DMS 273 treated with DMSO at 0.1 percent for 48 hours (cell line): Measurements from ENCODE around the gene ARHGEF19.
"Not testable (repeated sequence)": the region's sequence is repeated elsewhere in the genome, so short reads cannot be mapped to it uniquely, and the experiment has no call there.

Source experiments
- DNase-seq: peaks from one replicate; lab custom pipeline; 2025; lab: John Stamatoyannopoulos, UW

Gene ARHGEF19

DNA sequence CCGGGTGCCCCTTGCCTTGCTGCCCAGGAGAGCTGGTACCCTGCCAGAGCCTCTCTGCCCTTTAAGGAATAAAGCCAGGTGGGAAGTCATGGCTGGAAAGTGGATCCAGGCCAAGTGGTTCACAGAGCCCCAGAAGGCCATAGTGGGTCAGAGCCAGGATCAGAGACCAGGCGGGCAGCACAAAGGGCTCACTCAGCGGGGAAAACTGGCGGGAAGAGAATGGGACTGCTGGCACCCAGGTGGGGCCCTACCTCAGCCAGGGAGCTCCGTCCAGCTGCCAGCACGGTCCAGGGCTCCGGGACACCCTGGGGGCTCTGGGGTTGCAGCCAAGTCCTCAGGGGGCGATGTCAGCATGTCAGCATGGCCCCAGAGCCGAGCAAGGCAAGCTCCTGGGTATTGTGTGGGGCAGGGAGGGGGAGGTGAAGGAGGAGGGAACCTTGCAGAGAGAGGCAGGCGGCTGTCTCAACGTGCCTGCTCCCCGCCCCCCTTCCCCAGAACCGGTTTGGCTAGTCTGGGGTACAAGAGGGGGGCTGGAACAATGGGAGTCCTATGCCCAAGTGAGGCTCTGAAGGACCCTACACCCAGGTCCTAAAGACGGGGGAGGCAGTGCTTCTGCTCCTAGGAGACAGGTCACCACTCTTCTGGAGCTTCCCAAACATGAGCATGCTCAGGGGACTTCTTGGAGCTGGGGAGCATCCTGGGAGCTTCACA lies at the start of gene ARHGEF19:
ARHGEF19 (minus strand) TSS at position 402 of the 711 bp plus-strand sequence. CDS start 3,598 bp downstream, outside the sequence.
- no peak for DNase-seq

DNA sequence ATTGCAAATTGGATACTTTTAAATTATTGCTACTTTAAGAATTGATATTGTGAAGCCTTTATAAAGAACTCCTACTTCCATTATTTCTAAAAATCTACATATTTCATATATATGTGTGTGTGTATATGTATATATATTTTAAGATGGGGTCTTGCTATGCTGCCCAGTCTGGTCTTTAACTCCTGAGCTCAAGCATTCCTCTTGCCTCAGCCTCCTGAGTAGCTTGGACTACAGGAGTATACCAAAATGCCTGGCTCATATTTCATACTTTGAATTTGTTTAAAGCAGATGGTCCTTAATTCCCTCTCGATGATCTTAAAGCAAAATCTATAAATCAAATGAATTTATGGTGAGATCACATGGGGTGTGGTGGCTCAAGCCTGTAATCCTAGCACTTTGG lies 49.6 kb upstream of the ARHGEF19 start:
- DNase-seq, result no peak

GRCh38 chr1:16260814-16261213 lies 48.4 kb upstream of the ARHGEF19 start:
- no peak for DNase-seq

DNA sequence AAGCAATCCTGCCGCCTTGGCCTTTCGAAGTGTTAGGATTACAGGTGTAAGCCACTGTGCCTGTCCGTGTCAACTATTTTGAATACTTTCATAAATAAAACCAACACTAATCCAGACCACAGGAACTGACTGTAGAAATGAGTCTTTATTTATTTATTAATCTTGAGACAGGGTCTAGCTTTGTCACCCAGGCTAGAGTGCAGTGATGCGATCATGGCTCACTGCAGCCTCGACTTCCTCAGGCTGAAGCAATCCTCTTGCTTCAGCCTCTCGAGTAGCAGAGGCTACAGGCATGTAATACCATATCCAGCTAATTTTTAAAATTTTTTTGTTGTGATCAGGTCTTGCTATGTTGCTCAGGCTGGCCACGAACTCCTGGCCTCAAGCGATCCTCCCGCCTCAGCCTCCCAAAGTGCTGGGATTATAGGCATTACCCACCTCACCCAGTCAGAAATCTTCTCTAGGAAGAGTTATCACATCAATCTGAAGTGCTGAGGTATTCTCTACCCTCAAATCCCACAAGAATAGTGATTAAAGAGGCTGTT lies 46.2 kb upstream of the ARHGEF19 start:
- no peak for DNase-seq

DNA sequence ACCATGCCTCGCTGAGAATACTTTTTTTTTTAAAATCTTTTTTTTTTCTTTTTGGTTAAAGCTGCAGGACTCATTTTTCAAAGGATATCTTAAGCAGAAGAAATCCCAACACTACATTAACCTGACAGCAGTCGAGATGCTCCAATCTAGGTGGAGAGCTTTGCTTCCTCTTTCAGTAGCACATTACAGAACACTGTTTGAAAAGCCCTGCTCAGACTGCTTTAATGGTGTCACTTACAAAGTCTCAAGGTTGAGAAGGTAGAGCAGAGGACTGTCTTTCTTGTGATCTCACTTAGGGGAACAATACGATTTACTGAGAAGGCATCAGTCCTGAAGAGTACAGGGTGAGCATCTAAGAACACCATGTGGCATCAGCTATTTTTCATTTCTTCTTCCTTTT lies 45.5 kb upstream of the ARHGEF19 start:
- DNase-seq, result no peak

GRCh38 chr1:16257556-16257955 lies 45.1 kb upstream of the ARHGEF19 start:
- DNase-seq, result not testable (repeated sequence)

DNA sequence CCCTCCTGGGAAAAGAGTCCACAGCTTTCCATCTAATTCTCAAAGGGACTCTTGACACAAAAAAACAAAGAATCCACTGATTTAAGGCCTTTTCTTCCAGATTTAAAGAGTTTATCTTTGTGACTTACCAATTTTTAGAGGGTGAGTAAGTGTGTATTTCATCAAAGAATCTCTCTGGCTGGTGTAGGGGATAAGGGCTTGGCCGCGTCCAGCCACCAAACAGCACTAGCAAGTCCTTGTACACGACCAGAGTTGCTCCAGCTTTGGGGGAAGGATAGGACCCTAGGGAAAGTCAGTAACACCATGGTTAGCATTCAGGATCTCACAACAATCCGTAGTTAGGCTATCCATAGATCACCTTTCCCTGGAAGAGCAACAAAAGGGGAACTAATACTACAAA lies 44.0 kb upstream of the ARHGEF19 start:
- DNase-seq, result no peak

- no peak for DNase-seq
These were observed 41.9 kb upstream of the ARHGEF19 start for GRCh38 chr1:16254263-16254928.

- DNase-seq, result no peak
These were observed 41.0 kb upstream of the ARHGEF19 start for GRCh38 chr1:16253332-16253922.

GRCh38 chr1:16252912-16253311 lies 40.5 kb upstream of the ARHGEF19 start:
- DNase-seq, result no peak

GRCh38 chr1:16251381-16251780 lies 38.9 kb upstream of the ARHGEF19 start:
- DNase-seq, result no peak

- no peak for DNase-seq
These were observed 38.2 kb upstream of the ARHGEF19 start for GRCh38 chr1:16250524-16251251.

- no peak for DNase-seq
These were observed 37.3 kb upstream of the ARHGEF19 start for GRCh38 chr1:16249596-16250241.

- peak; percentile 77 for DNase-seq
These were observed 36.4 kb upstream of the ARHGEF19 start for GRCh38 chr1:16248603-16249516.

- DNase-seq, result no peak
These were observed 35.6 kb upstream of the ARHGEF19 start for GRCh38 chr1:16248007-16248436.

DNA sequence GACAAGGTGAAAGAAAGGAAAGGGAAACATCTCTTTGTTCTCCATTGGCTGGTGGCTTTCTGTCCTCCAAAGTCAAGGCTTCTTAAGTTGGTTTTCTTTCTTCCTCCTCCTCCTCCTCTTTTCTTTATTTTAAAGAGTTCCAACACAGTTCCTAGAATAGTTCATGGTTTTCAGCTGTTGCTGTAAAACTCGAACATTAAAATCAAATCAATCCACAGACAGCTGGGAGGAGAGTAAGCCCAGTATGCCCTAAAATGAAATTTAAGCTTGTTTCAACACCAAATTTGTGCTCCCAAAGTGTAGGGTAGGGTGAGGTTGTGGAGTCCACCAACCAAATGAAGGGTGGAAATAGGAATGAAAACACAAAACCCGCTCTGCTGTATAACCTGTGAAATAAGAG lies 35.0 kb upstream of the ARHGEF19 start:
- no peak for DNase-seq

- no peak for DNase-seq
These were observed 34.5 kb upstream of the ARHGEF19 start for GRCh38 chr1:16246961-16247360.

DNA sequence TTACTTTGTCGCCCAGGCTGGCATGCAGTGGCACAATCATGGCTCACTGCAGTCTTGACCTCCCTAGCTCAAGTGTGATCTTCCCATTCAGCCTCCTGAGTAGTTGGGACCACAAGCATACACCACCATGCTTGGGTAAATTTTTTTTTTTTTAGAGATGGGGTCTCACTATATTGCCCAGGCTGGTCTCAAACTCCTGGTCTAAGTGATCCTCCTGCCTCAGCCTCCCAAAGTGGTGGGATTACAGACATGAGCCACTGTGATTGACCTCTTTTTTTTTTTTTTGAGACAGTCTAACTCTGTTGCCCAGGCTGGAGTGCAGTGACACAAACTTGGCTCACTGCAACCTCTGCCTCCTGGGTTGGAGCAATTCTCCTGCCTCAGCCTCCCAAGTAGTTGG lies 33.8 kb upstream of the ARHGEF19 start:
- not testable (repeated sequence) for DNase-seq

DNA sequence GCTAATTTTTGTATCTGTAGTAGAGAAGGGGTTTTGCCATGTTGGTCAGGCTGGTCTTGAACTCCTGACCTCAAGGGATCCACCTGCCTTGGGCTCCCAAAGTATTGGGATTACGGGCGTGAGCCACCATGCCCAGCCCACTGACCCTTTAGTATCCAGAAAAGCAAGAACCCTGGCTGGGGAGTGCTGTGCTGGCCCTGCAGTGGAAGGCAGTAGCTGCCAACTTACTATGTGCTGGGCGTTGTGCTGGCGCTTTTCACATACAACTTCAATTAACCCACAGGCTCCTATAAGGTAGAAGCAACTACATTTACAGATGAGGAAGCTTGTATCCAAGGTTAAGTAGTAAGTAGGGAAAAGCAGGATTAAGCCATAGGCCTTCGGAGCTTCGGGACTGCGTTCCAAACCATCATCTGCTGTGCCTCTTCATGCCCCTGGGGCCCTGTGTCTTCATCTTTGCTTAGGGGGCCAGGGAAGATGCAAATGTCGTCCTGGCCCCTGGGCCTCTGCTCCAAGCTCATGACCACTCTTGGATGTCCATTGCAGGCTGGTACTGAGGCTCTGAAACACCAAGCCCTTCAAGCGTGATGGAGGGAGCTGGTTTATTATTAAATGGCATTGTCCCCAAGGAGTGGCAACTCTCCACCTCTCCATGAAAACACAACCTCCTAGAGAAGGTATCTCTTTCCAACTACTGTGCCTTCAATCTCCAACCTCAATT lies 33.2 kb upstream of the ARHGEF19 start:
- no peak for DNase-seq
